Panc1 (cell line): Measurements from ENCODE around the gene CPA1. TPM values are rescaled to one million over a fixed set of nuclear protein-coding genes. Genes with fewer than 3 reads are reported as not detected.

Source experiments
- ATAC-seq: fragments of 200-7000 bp; cut with Tn5 transposase; 2 replicates; pipeline ENCODE4 v1.9.1; 2020; ENCODE audit warnings: mild to moderate bottlenecking, moderate library complexity
- BruUV-seq: library from RNA; stranded (reverse); fragments of 400-500 nt; replicated peaks from 2 replicates; lab custom pipeline; 2021; lab: Mats Ljungman, UMichigan
- CTCF ChIA-PET: fragments of 300-600 bp; sonication (Branson Sonifier 250); formaldehyde crosslinking; loops from one replicate; lab custom pipeline; 2022; ENCODE audit warnings: antibody characterized with exemption; lab: Charles Lee
- POLR2A ChIA-PET: fragments of 300-600 bp; sonication (Branson Sonifier 250); formaldehyde crosslinking; loops from one replicate; lab custom pipeline; 2022; ENCODE audit warnings: antibody characterized with exemption; lab: Charles Lee
- DNase-seq: peaks from one replicate; pipeline ENCODE4 v3.0.0-alpha.2; 2010; ENCODE audit warnings: low read depth, low spot score
- H3K27ac ChIP-seq: 2 replicates; pipeline ENCODE4 v1.5.1; 2011; ENCODE audit warnings: mild to moderate bottlenecking, low read length, inconsistent platforms
- H3K27me3 ChIP-seq: fragments of 200-500 bp; sonication (Bioruptor generic); 2 replicates; pipeline ENCODE4 v1.6.0; 2014; ENCODE audit warnings: low read length, inconsistent platforms; ENCODE audit not compliant: control insufficient read depth, insufficient read depth
- H3K36me3 ChIP-seq: fragments of 200-500 bp; sonication (Bioruptor generic); 2 replicates; pipeline ENCODE4 v1.5.1; 2014; ENCODE audit warnings: inconsistent platforms, mild to moderate bottlenecking, low read length, moderate library complexity; ENCODE audit not compliant: control insufficient read depth, insufficient read depth
- H3K4me1 ChIP-seq: 2 replicates; pipeline ENCODE4 v1.5.1; 2011; ENCODE audit warnings: inconsistent platforms, mild to moderate bottlenecking, low read length, moderate library complexity; ENCODE audit not compliant: control insufficient read depth, insufficient read depth
- H3K4me3 ChIP-seq, 2 experiments: 2 replicates each; pipeline ENCODE4 v1.5.1; 2011 to 2012; ENCODE audit warnings: low read depth in 2 of 2, low read length in 2 of 2, mild to moderate bottlenecking in 2 of 2, inconsistent platforms in 1 of 2, moderate library complexity in 1 of 2
- H3K9me3 ChIP-seq: fragments of 200-500 bp; sonication (Bioruptor generic); 2 replicates; pipeline ENCODE4 v1.5.1; 2014; ENCODE audit warnings: low read depth, mild to moderate bottlenecking, inconsistent platforms, low read length, moderate library complexity; ENCODE audit not compliant: control insufficient read depth, insufficient read depth
- POLR2AphosphoS5 ChIP-seq: IDR thresholded peaks from 2 replicates; pipeline ENCODE4 v1.6.1; 2012; ENCODE audit warnings: mild to moderate bottlenecking, low read depth, low read length, moderate library complexity
- SIN3A ChIP-seq: IDR thresholded peaks from 2 replicates; pipeline ENCODE4 v1.6.1; 2012; ENCODE audit warnings: low read depth, mild to moderate bottlenecking, low read length, moderate library complexity, borderline replicate concordance; ENCODE audit not compliant: insufficient read depth
- TCF7L2 ChIP-seq: IDR thresholded peaks from 2 replicates; pipeline ENCODE4 v1.6.1; 2011; ENCODE audit warnings: mild to moderate bottlenecking, low read depth, low read length, inconsistent platforms
- in situ Hi-C: cut with HindIII; loops from 2 replicates; pipeline ENCODE4 v1.10.0; 2016; ENCODE audit warnings: low sequenced_read_pairs, low pct_unique_long_range_greater_than_20kb
- intact Hi-C: fragments of 100-400 bp; cut with micrococcal nuclease; formaldehyde crosslinking; loops from one replicate; pipeline ENCODE4 v1.10.0; 2022; ENCODE audit not compliant: unreplicated experiment
- total RNA-seq: library from RNA; stranded (reverse); gene quantifications from one replicate; pipeline ENCODE4 v1.2.1, GENCODE V29; 2021; ENCODE audit not compliant: unreplicated experiment
- TF ChIP-seq, protein P1 (sequence below), 2 experiments: IDR thresholded peaks; 2 replicates each; pipeline ENCODE4 v1.6.1; 2011 to 2012; ENCODE audit warnings: low read depth in 2 of 2, control low read depth in 1 of 2, low read length in 1 of 2, mild to moderate bottlenecking in 1 of 2, moderate library complexity in 1 of 2; ENCODE audit not compliant: insufficient read depth in 1 of 2
- TF ChIP-seq, protein P2 (sequence below): fragments of 450-650 bp; IDR thresholded peaks from 2 replicates; pipeline ENCODE4 v1.5.1; 2017; ENCODE audit warnings: mild to moderate bottlenecking

The CPA1 gene
- total RNA-seq, 1 experiment from 2014 or later, result 7.6 TPM

DNA sequence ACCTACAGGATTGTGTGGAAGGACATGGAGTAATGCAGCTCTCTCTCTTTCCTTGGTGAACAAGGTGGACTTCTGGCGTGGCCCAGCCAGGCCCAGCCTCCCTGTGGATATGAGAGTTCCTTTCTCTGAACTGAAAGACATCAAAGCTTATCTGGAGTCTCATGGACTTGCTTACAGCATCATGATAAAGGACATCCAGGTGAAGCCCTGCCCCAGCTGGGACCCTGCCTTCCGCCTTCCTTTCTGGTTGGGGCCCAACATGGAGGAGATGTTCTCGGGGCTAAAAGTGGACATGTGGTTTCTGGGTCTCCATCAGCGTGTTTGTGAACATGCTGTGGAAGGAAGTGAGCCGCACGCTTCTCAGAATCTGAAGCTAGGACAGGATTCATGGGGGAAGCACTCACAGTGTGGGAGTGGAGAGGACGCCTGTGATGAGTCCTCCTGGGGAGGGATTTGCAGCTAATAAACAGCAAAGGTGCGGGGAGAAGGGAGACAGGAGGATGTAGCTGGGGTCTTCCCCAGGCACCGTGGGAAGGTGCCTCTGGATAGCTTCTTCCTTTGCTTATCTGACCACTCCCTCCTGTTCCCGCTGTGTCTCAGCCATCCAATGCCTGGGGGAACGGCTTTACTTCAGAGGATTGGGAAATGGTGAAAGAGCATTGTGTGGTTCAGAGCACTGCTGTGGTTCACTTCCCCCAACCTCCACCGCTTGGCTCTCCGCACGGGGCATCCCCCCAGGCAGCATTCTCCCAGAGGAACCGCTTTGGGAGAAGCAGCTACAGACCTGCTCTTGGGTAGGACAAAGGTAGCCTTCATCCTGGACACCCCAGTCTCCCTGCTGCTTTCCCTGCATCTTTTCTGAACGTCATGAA is 30.1 kb upstream of the CPA1 start:
- in situ Hi-C loops, result no loop called here
- no peak overlapping the region for H3K4me3 ChIP-seq
- no peaks in the 10 kb centered on the region for H3K36me3 ChIP-seq
- CTCF ChIA-PET, result no interaction called here
- no peak overlapping the region for H3K27ac ChIP-seq
- BruUV-seq, result no TSS peak
- H3K4me1 ChIP-seq, result 0 out of 2 replicates have a peak, but pooled peaks cover 1% of the 10 kb centered on the region
- ATAC-seq, result no peak
- H3K9me3 ChIP-seq, result no peaks in the 10 kb centered on the region
- intact Hi-C loops, result no loop called here
- no peak for DNase-seq
- no peaks in the 10 kb centered on the region for H3K27me3 ChIP-seq
- POLR2A ChIA-PET, result no interaction called here
- TF ChIP-seq, protein P1, sequence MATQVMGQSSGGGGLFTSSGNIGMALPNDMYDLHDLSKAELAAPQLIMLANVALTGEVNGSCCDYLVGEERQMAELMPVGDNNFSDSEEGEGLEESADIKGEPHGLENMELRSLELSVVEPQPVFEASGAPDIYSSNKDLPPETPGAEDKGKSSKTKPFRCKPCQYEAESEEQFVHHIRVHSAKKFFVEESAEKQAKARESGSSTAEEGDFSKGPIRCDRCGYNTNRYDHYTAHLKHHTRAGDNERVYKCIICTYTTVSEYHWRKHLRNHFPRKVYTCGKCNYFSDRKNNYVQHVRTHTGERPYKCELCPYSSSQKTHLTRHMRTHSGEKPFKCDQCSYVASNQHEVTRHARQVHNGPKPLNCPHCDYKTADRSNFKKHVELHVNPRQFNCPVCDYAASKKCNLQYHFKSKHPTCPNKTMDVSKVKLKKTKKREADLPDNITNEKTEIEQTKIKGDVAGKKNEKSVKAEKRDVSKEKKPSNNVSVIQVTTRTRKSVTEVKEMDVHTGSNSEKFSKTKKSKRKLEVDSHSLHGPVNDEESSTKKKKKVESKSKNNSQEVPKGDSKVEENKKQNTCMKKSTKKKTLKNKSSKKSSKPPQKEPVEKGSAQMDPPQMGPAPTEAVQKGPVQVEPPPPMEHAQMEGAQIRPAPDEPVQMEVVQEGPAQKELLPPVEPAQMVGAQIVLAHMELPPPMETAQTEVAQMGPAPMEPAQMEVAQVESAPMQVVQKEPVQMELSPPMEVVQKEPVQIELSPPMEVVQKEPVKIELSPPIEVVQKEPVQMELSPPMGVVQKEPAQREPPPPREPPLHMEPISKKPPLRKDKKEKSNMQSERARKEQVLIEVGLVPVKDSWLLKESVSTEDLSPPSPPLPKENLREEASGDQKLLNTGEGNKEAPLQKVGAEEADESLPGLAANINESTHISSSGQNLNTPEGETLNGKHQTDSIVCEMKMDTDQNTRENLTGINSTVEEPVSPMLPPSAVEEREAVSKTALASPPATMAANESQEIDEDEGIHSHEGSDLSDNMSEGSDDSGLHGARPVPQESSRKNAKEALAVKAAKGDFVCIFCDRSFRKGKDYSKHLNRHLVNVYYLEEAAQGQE (IDR thresholded peaks at IDR 0.05; ENCODE audit: insufficient read depth in 1 of 2, low read depth in 2 of 2, low read length in 1 of 2), result no peak
- TF ChIP-seq POLR2AphosphoS5 (no peak), SIN3A (no peak), TCF7L2 (no peak)
- TF ChIP-seq, protein P2, sequence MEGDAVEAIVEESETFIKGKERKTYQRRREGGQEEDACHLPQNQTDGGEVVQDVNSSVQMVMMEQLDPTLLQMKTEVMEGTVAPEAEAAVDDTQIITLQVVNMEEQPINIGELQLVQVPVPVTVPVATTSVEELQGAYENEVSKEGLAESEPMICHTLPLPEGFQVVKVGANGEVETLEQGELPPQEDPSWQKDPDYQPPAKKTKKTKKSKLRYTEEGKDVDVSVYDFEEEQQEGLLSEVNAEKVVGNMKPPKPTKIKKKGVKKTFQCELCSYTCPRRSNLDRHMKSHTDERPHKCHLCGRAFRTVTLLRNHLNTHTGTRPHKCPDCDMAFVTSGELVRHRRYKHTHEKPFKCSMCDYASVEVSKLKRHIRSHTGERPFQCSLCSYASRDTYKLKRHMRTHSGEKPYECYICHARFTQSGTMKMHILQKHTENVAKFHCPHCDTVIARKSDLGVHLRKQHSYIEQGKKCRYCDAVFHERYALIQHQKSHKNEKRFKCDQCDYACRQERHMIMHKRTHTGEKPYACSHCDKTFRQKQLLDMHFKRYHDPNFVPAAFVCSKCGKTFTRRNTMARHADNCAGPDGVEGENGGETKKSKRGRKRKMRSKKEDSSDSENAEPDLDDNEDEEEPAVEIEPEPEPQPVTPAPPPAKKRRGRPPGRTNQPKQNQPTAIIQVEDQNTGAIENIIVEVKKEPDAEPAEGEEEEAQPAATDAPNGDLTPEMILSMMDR, result no peak

DNA sequence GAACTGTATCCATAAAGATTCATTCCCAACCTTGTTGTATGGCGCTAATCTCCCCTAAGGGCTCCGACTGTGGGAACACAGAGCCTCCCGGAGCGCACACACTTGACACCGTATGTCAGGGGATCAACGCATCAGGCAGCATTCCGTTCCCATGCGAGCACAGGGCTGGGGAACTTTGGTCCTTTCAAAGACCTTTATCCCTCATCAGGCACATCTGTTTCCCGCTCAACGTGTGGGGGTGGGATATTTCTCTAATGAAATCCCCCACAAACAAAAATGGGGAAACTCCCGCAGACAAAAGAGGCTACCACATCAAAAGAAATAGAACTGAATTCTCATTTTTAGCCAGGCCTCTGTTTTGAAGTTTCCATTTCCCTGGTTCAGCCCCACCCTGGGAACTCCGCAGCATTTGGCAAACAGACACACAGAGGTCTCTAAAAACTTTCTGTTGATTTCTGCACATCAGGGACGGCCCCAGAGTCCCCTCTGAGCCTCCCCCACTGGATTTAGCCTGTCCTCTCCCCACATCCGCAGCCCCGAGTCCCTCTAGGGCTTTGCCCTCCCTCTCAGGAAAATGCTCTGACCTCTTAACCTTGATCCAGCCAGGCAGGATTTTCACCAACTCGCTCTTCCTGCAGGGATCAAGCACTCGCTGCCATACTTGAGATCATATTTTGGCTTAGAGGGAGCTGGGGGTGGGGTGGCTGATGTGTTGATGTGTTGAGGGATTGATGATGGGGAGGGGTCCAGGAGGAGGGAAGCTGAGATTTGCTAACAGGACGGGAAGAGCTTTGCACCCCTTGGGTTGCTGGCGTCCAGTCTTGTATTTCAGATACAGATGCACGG is 29.1 kb upstream of the CPA1 start:
- CTCF ChIA-PET, result no interaction called here
- Histone ChIP-seq H3K4me1 (peaks cover 5% of the 10 kb centered on the region), H3K9me3 (no peaks in the 10 kb centered on the region), H3K36me3 (no peaks in the 10 kb centered on the region), H3K4me3 (no peak overlapping the region), H3K27ac (no peak overlapping the region), H3K27me3 (no peaks in the 10 kb centered on the region)
- no TSS peak for BruUV-seq
- in situ Hi-C loops, result no loop called here
- POLR2A ChIA-PET, result no interaction called here
- ATAC-seq, result no peak
- TF ChIP-seq TCF7L2 (no peak), POLR2AphosphoS5 (no peak)
- TF ChIP-seq, protein P2, result no peak
- DNase-seq, result no peak
- intact Hi-C loops, result no loop called here
